GM19025 (cell line): ENCODE results near the gene ABCC11.

Experiments
- ATAC-seq: cut with Tn5 transposase; IDR thresholded peaks from one replicate; pipeline ENCODE4 v1.9.1; 2021; ENCODE audit warnings: mild to moderate bottlenecking, low read depth, moderate library complexity; ENCODE audit not compliant: unreplicated experiment

ABCC11 gene

GRCh38 chr16:48136547-48137360, 110.6 kb downstream of the ABCC11 start:
- ATAC-seq: no peak

GRCh38 chr16:48133455-48134211, 113.7 kb downstream of the ABCC11 start:
- no peak for ATAC-seq

- no peak for ATAC-seq
Observed at GRCh38 chr16:48132696-48133095, 114.6 kb downstream of the ABCC11 start.

GRCh38 chr16:48131201-48131935, 116.0 kb downstream of the ABCC11 start:
- ATAC-seq: no peak

- no peak for ATAC-seq
Observed at GRCh38 chr16:48129926-48130325, 117.4 kb downstream of the ABCC11 start.

GRCh38 chr16:48128769-48129168, 118.6 kb downstream of the ABCC11 start:
- ATAC-seq: no peak

GRCh38 chr16:48126801-48127644, 120.3 kb downstream of the ABCC11 start:
- no peak for ATAC-seq

- no peak for ATAC-seq
Observed at GRCh38 chr16:48125888-48126287, 121.5 kb downstream of the ABCC11 start.

- ATAC-seq: no peak
Observed at GRCh38 chr16:48124266-48124665, 123.1 kb downstream of the ABCC11 start.

DNA sequence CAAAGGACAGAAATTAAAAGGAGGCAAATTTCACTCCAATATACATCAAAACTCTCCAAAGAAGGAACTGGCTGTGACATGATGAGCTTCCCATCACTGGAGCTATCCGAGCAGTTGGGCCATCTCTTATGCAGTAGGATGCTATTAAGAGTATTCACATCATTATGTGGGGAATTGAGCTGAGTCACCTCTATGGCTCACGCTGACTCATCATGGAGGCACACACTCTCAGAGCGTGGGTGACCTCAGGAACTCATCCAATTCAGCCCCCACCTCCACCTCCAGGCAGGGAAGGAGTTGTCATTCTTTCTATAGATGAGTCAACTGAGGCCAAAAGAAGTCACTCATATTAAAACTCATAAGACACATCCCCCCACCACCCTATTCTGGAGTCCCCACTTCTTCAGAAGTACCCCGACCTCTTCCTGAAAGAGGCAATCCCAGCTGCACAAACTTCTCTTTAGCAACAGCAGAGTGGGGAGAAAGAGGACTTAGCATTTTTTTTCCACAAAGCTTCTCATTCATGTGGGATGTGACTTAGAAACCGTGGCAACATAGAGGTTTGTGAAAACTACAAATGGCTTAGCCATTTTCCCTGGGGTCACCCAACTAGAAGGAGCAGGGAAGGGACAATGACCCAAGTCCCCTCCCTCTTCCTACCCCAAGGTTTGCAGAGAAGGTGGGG, 124.1 kb downstream of the ABCC11 start:
- ATAC-seq: no peak

GRCh38 chr16:48121276-48121675, 126.1 kb downstream of the ABCC11 start:
- no peak for ATAC-seq

- ATAC-seq: no peak
Observed at GRCh38 chr16:48118841-48119240, 128.5 kb downstream of the ABCC11 start.

DNA sequence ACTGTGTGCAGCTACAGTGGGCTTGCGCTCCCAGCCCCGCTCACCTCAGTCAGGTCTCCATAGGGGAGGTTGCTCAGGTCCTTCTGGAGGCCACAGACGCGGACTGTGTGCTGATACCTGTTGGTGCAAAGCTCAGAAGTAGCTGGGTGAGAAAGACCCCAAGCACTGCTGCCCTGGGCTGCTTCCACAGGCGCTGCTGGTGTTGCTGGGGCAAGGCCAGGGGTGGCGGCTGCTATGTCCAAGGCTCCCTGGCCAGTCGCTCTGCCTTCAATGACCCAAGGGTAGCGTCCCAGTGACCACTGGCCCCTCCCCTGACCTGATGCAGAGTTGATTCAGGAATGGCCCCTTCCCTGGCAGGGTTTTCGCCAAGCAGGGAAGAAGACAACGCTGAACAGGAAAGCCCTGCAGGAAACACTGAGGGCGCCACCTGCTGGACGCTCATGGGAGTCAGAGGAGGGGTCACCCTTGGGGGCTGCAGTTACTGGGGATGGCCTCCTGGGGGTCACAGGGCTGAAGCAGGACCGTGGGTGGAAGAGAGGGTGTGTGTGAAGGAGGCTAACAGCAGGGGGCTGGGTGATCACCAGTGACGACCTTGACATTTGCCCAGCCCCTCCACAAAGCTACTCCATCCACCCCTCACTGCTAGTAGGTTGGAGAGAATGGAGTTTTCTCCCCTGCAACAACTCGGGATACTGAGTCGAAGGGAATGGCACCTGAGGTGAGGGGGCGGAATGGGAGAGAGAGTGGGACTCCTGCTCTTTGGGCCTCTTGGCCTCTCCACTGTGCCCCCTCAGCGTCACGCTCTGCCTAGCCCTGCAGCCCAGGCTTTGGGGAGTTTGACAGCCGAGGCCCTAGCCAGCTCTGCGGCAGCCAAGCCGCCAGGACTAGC, 129.9 kb downstream of the ABCC11 start:
- no peak for ATAC-seq
